Measurements from ENCODE around the gene CCNE1. TPM values are rescaled to one million over a fixed set of nuclear protein-coding genes. Genes with fewer than 3 reads are reported as not detected.

Gene CCNE1
- total and polyA plus RNA-seq, 10 of the 15 experiments (the other 5 are each of a cell fraction or from before 2014, with no cell fraction given): 6.3 to 44.2 (median 35.8) TPM

DNA sequence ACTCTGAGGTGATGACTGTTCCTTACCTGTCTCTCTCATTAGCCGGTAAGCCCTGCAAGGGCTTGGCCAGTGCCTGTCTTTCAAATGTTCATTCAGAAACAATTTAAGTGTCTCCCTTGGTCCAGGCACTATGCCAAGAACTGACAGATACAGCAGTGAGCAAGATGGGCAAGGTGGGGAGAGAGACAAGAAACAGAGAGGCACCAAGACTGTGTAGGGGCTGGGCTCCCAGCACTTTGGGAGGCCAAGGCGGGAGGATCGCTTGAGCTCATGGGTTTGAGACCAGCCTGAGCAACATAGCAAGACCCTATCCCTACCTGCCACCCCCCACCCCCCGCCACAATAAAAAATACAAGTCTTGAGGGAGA is 1.3 kb upstream of the CCNE1 start:
- ATAC-seq: peak; percentile 6; the same call in 2 of the 3 replicates
- no peak for FAIRE-seq
- Histone ChIP-seq H3K9ac (ENCODE audit: control insufficient read depth, insufficient read depth, low read length) (peak overlapping the region; percentile 91), H3K27ac (ENCODE audit: control insufficient read depth, insufficient read depth) (peak overlapping the region; percentile 75), H3K4me1 (ENCODE audit: control insufficient read depth, insufficient read depth, low read length) (peaks cover 12% of the 10 kb centered on the region), H3K27me3 (replicated peaks in 1 of 2; ENCODE audit: control insufficient read depth in 2 of 2, insufficient read depth in 2 of 2, low read length in 1 of 2) (no peaks in the 10 kb centered on the region), H3K4me3 (peak overlapping the region; percentile 99), H2AFZ (ENCODE audit: control insufficient read depth, low read depth, low read length) (no peak overlapping the region), H4K20me1 (ENCODE audit: control insufficient read depth, insufficient read depth) (no peaks in the 10 kb centered on the region), H3K4me2 (ENCODE audit: control insufficient read depth, insufficient read depth) (peak overlapping the region; percentile 78), H3K9me3 (replicated peaks; ENCODE audit: control insufficient read depth, insufficient read depth, low read length) (no peaks in the 10 kb centered on the region), H3K36me3 (ENCODE audit: control insufficient read depth in 2 of 2, insufficient read depth in 2 of 2, low read length in 1 of 2) (no peaks in the 10 kb centered on the region), H3K79me2 (ENCODE audit: control insufficient read depth, insufficient read depth, low read length) (peaks cover 7% of the 10 kb centered on the region)
- intact Hi-C loops (cut with micrococcal nuclease; ENCODE audit: unreplicated experiment) (loop anchor here (2.0 to 5.0 kb wide), 2 partner anchors 26 to 48 kb away; no protein-coding TSS in a partner anchor), in situ Hi-C loops (cut with MboI) (no loop called here)
- ChIA-PET POLR2A (interaction anchor here (0.6 to 1.5 kb wide), 2 partner anchors 8 to 96 kb away, joined by 3 read pairs; partner anchors contain the start of gene C19orf12), SMC1A (ENCODE audit: uncharacterized antibody, unreplicated experiment) (interaction anchor here (1.2 kb wide), 1 partner anchor 27 kb away, joined by 3 read pairs; no protein-coding TSS in a partner anchor), CTCF (no interaction called here), RAD21 (ENCODE audit: unreplicated experiment) (no interaction called here)
- DNase-seq (ENCODE audit: low read depth, low spot score): no peak
- WGBS (ENCODE audit: insufficient coverage, insufficient replicate concordance, low lambda C conversion rate, missing lambda C conversion rate): 75% methylated on average over 4 of the region's 4 CpGs
- TF ChIP-seq ASH2L (IDR thresholded peaks at IDR 0.05; ENCODE audit: borderline replicate concordance, low read depth) (no peak), NR2C2 (IDR thresholded peaks at IDR 0.05; ENCODE audit: borderline replicate concordance, control insufficient read depth, insufficient read length, low read depth) (no peak)
- TF ChIP-seq, protein P1, sequence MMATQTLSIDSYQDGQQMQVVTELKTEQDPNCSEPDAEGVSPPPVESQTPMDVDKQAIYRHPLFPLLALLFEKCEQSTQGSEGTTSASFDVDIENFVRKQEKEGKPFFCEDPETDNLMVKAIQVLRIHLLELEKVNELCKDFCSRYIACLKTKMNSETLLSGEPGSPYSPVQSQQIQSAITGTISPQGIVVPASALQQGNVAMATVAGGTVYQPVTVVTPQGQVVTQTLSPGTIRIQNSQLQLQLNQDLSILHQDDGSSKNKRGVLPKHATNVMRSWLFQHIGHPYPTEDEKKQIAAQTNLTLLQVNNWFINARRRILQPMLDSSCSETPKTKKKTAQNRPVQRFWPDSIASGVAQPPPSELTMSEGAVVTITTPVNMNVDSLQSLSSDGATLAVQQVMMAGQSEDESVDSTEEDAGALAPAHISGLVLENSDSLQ (IDR thresholded peaks at IDR 0.05): peak; percentile 46; the same call in 1 of the 2 replicates
- BruUV-seq (replicated peaks): no TSS peak

DNA sequence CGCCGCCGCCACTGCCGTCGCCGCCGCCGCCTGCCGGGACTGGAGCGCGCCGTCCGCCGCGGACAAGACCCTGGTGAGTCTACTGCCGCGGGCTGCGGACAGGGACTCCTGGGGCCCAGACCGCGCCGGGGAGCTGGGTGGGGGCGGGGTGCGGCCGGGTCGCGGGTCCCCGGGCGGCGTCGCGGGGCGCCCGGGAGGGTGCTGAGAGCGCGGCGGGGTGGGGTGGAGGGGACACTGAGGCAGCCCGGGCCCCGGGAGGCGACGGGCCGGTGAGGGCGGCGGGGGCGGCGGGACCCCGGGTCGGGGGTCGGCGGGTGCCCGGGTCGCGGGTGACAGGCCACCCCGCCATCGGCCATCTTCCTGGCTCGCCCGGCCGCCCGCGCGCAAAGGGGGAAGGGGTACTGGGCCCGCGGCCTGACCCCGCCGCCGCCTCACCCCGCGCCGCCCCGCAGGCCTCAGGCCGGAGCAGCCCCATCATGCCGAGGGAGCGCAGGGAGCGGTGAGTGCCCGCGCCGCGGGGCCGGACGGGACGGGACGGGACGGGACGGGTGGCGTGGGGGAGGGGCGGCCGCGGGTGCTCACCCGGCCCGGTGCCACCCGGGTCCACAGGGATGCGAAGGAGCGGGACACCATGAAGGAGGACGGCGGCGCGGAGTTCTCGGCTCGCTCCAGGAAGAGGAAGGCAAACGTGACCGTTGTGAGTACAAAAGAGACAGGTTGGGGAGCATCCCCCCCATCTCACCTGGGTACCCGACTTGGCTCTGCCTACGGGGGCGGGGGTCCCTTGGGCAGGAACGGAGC is 489 bp downstream of the CCNE1 start:
- DNase-seq (ENCODE audit: low read depth, low spot score) (no peak), FAIRE-seq (no peak), ATAC-seq (no peak; the same call in 2 of the 3 replicates)
- ChIA-PET SMC1A (ENCODE audit: uncharacterized antibody, unreplicated experiment) (no interaction called here), POLR2A (no interaction called here), RAD21 (ENCODE audit: unreplicated experiment) (interaction anchor here (1.3 kb wide), 1 partner anchor 24 kb away, joined by 3 read pairs; no protein-coding TSS in a partner anchor), CTCF (interaction anchor here (1.1 kb wide), 1 partner anchor 52 kb away, joined by 3 read pairs; no protein-coding TSS in a partner anchor)
- H3K79me2 ChIP-seq (ENCODE audit: control insufficient read depth, insufficient read depth, low read length): peaks cover 7% of the 10 kb centered on the region
- H3K4me1 ChIP-seq (ENCODE audit: control insufficient read depth, insufficient read depth, low read length): peaks cover 16% of the 10 kb centered on the region
- H3K36me3 ChIP-seq (ENCODE audit: control insufficient read depth in 2 of 2, insufficient read depth in 2 of 2, low read length in 1 of 2): peaks cover 2 to 5% of the 10 kb centered on the region in 2 experiments; a peak in 3 of 4 replicates
- H3K4me2 ChIP-seq (ENCODE audit: control insufficient read depth, insufficient read depth): peak overlapping the region; percentile 91
- intact Hi-C loops (cut with micrococcal nuclease; ENCODE audit: unreplicated experiment): loop anchor here (5.0 kb wide), 1 partner anchor 50 kb away; no protein-coding TSS in a partner anchor
- H3K9ac ChIP-seq (ENCODE audit: control insufficient read depth, insufficient read depth, low read length): peak overlapping the region; percentile 46; the same call in 1 of the 2 replicates
- H3K27ac ChIP-seq (ENCODE audit: control insufficient read depth, insufficient read depth): peak overlapping the region; percentile 8; the same call in 1 of the 2 replicates
- peak overlapping the region; percentile 73 for H2AFZ ChIP-seq (ENCODE audit: control insufficient read depth, low read depth, low read length)
- under 1% methylated on average over 37 of the region's 104 CpGs for WGBS (ENCODE audit: insufficient coverage, insufficient replicate concordance, low lambda C conversion rate, missing lambda C conversion rate)
- no peaks in the 10 kb centered on the region for H4K20me1 ChIP-seq (ENCODE audit: control insufficient read depth, insufficient read depth)
- BruUV-seq (replicated peaks): no TSS peak
- H3K9me3 ChIP-seq (replicated peaks; ENCODE audit: control insufficient read depth, insufficient read depth, low read length): no peaks in the 10 kb centered on the region
- in situ Hi-C loops (cut with MboI): no loop called here
- H3K27me3 ChIP-seq (replicated peaks in 1 of 2; ENCODE audit: control insufficient read depth in 2 of 2, insufficient read depth in 2 of 2, low read length in 1 of 2): no peaks in the 10 kb centered on the region
- H3K4me3 ChIP-seq: peak overlapping the region; percentile 80
- TF ChIP-seq ZNF24 (IDR thresholded peaks at IDR 0.05) (no peak), SIX5 (IDR thresholded peaks at IDR 0.05; ENCODE audit: low read depth, low read length, severe bottlenecking) (no peak), IKZF1 (conservative IDR thresholded peaks at IDR 0.05) (0 out of 2 replicates have a peak, but pooled peaks have one; percentile 35)
- TF ChIP-seq, protein P2, sequence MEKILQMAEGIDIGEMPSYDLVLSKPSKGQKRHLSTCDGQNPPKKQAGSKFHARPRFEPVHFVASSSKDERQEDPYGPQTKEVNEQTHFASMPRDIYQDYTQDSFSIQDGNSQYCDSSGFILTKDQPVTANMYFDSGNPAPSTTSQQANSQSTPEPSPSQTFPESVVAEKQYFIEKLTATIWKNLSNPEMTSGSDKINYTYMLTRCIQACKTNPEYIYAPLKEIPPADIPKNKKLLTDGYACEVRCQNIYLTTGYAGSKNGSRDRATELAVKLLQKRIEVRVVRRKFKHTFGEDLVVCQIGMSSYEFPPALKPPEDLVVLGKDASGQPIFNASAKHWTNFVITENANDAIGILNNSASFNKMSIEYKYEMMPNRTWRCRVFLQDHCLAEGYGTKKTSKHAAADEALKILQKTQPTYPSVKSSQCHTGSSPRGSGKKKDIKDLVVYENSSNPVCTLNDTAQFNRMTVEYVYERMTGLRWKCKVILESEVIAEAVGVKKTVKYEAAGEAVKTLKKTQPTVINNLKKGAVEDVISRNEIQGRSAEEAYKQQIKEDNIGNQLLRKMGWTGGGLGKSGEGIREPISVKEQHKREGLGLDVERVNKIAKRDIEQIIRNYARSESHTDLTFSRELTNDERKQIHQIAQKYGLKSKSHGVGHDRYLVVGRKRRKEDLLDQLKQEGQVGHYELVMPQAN (conservative IDR thresholded peaks at IDR 0.05): peak; percentile 53; the same call in 1 of the 2 replicates
- TF ChIP-seq, protein P3, sequence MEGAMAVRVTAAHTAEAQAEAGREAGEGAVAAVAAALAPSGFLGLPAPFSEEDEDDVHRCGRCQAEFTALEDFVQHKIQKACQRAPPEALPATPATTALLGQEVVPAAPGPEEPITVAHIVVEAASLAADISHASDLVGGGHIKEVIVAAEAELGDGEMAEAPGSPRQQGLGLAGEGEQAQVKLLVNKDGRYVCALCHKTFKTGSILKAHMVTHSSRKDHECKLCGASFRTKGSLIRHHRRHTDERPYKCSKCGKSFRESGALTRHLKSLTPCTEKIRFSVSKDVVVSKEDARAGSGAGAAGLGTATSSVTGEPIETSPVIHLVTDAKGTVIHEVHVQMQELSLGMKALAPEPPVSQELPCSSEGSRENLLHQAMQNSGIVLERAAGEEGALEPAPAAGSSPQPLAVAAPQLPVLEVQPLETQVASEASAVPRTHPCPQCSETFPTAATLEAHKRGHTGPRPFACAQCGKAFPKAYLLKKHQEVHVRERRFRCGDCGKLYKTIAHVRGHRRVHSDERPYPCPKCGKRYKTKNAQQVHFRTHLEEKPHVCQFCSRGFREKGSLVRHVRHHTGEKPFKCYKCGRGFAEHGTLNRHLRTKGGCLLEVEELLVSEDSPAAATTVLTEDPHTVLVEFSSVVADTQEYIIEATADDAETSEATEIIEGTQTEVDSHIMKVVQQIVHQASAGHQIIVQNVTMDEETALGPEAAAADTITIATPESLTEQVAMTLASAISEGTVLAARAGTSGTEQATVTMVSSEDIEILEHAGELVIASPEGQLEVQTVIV (IDR thresholded peaks at IDR 0.05; ENCODE audit: borderline replicate concordance, partially characterized antibody): no peak
